BE2C (cell line): ENCODE data around the gene ZNF79.

Source experiments
- DNase-seq: peaks from one replicate; pipeline ENCODE4 v3.0.0-alpha.2; 2020
- H3K27me3 ChIP-seq: fragments of 250-450 bp; sonication (Bioruptor Pico); 2 replicates; pipeline ENCODE4 v1.5.1; 2020; ENCODE audit warnings: mild to moderate bottlenecking
- H3K36me3 ChIP-seq: fragments of 250-450 bp; sonication (Bioruptor Pico); 2 replicates; pipeline ENCODE4 v1.5.1; 2020; ENCODE audit warnings: mild to moderate bottlenecking
- H3K4me1 ChIP-seq: fragments of 250-450 bp; sonication (Bioruptor Pico); 2 replicates; pipeline ENCODE4 v1.5.1; 2020
- H3K4me3 ChIP-seq: 2 replicates; pipeline ENCODE4 v1.5.1; 2011; ENCODE audit warnings: low read depth, low read length
- H3K9me3 ChIP-seq: fragments of 250-450 bp; sonication (Bioruptor Pico); 2 replicates; pipeline ENCODE4 v1.5.1; 2020
- TF ChIP-seq, protein P1 (sequence below): IDR thresholded peaks from 2 replicates; pipeline ENCODE4 v1.5.1; 2012; ENCODE audit warnings: mild to moderate bottlenecking, low read depth, low read length

ZNF79 gene

DNA sequence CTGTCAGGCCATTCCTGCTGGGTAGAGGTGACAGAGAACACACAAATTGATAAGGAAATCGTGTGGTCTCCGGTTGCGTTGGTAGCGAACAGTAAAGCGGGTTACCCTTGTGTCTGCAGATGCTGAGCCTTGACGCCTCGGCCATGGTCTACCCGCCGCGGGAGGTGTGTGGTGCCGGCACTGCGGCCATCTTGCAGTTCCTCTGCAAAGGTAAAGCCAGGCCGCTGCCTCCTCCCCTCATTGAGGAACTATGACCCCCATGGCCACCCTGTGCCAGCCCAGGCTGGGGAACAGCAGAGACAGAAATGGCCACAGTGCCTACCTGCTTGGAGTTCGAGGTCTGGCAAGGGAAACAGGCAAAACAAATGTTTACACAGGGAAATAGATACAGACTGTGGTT, 43.4 kb downstream of the ZNF79 start:
- Histone ChIP-seq H3K4me3 (no peak overlapping the region), H3K27me3 (no peaks in the 10 kb centered on the region), H3K9me3 (no peaks in the 10 kb centered on the region), H3K36me3 (peaks cover 16% of the 10 kb centered on the region), H3K4me1 (peaks cover 5% of the 10 kb centered on the region)
- DNase-seq = no peak
- TF ChIP-seq, protein P1, sequence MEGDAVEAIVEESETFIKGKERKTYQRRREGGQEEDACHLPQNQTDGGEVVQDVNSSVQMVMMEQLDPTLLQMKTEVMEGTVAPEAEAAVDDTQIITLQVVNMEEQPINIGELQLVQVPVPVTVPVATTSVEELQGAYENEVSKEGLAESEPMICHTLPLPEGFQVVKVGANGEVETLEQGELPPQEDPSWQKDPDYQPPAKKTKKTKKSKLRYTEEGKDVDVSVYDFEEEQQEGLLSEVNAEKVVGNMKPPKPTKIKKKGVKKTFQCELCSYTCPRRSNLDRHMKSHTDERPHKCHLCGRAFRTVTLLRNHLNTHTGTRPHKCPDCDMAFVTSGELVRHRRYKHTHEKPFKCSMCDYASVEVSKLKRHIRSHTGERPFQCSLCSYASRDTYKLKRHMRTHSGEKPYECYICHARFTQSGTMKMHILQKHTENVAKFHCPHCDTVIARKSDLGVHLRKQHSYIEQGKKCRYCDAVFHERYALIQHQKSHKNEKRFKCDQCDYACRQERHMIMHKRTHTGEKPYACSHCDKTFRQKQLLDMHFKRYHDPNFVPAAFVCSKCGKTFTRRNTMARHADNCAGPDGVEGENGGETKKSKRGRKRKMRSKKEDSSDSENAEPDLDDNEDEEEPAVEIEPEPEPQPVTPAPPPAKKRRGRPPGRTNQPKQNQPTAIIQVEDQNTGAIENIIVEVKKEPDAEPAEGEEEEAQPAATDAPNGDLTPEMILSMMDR = no peak

DNA sequence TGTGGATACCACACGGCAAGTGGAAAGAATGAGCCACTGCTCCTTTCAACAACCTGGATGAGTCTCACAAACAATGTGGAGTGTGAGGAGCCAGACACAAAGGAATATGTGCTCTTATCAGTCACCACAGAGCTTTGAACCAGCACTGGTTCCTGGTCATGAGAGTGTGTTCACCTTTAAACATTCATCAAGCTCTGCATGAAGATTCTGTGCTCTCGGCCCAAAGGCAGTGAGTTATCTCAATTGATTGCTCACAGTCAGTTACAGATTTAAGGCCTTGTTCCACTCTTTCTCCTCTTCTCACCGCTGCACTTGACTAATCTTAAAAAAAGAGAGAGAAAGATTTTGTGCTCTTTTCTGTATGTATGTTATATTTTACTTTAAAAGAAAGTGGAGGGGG, 46.5 kb downstream of the ZNF79 start:
- Histone ChIP-seq H3K9me3 (no peaks in the 10 kb centered on the region), H3K4me3 (no peak overlapping the region), H3K27me3 (no peaks in the 10 kb centered on the region), H3K36me3 (peaks cover 13% of the 10 kb centered on the region), H3K4me1 (no peaks in the 10 kb centered on the region)
- TF ChIP-seq, protein P1 = no peak
- DNase-seq = no peak

DNA sequence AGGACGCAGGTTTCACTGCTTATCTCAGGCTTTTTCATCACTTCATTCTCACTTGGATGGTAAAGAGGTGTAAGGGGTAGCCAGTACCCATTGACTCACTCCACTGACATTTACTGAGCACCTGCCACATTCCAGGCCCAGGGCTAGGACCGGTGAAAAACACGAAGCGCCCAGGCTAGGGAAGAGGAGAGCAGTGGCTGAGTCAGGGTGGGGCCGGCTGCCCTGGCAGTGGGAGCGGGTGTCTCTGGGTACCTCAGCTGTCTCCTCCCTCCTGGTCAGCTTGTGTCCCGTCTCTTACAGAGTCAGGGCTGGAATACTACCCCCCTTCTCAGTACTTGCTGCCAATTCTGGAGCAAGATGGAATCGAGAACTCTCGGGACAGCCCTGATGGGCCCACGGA, 49.3 kb downstream of the ZNF79 start:
- Histone ChIP-seq H3K4me3 (no peak overlapping the region), H3K27me3 (no peaks in the 10 kb centered on the region), H3K9me3 (no peaks in the 10 kb centered on the region), H3K4me1 (no peaks in the 10 kb centered on the region), H3K36me3 (peaks cover 19% of the 10 kb centered on the region)
- TF ChIP-seq, protein P1 = no peak
- DNase-seq = no peak

DNA sequence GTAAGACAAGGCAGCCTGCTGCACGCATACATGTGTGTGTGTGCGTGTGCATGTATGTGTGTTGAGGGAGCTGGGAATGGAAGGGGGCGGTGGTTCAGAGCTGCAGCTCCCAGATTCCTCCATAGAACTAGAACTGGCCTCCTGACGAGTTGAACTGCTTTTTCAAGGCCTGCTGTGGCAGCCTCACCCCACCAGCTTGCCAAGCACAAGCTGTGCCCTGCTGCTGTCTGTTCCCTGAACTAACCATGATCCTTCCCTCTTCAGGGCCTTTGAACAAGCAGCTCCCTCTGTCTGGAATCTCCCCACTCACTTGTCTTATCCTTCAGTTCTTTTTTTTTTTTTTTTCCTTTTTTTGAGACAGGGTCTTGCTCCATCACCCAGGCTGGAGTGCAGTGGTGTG, 49.8 kb downstream of the ZNF79 start:
- Histone ChIP-seq H3K9me3 (no peaks in the 10 kb centered on the region), H3K4me1 (no peaks in the 10 kb centered on the region), H3K36me3 (peaks cover 22% of the 10 kb centered on the region), H3K4me3 (no peak overlapping the region), H3K27me3 (no peaks in the 10 kb centered on the region)
- DNase-seq = no peak
- TF ChIP-seq, protein P1 = no peak

DNA sequence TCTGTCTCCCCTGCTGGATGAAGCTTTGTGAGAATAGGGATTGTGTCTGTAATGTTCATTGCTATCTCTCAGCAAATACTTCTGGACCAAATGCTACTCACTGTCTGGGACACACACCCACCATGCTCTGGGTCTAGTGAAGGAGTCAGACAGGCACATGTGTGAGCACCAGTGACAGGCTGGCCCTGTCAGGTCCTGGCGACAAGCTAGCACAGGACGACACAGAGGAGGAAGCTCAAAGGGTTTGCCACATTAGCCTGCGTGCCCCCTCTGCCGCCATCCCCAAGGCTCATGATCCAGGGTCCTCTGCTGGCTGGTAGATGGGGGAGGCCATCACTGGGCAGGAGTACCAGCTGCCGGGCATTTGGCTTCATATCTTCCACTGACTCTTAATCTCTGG, 50.4 kb downstream of the ZNF79 start:
- H3K4me3 ChIP-seq = no peak overlapping the region
- no peaks in the 10 kb centered on the region for H3K27me3 ChIP-seq
- no peaks in the 10 kb centered on the region for H3K9me3 ChIP-seq
- TF ChIP-seq, protein P1 = no peak
- no peak for DNase-seq
- no peaks in the 10 kb centered on the region for H3K4me1 ChIP-seq
- peaks cover 27% of the 10 kb centered on the region for H3K36me3 ChIP-seq

DNA sequence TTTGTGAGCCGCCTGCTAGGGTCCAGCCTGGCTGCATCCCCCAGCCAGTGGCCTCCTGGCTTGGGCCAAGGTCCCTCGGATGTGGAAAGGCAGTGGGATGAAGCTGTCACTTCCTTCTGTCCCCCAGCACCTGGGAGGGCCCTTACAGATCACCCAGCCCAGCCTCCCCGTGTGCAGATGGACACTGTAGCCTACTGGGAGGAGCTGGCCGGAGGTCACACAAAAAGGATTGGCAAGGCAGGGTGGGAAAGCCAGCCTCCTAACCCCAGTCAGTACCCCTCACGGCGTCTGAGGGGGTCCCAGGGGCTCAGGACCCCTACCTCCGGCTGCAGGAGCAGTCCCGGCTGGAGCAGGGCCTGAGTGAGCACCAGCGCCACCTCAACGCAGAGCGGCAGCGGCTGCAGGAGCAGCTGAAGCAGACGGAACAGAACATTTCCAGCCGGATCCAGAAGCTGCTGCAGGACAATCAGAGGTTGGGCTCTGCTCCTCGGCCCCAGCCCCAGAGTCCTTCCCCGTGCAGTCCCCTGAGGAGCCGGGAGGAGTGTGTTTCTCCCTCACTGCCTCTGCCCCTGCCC, 55.4 kb downstream of the ZNF79 start:
- Histone ChIP-seq H3K36me3 (peaks cover 24% of the 10 kb centered on the region), H3K9me3 (no peaks in the 10 kb centered on the region), H3K27me3 (no peaks in the 10 kb centered on the region), H3K4me1 (no peaks in the 10 kb centered on the region), H3K4me3 (no peak overlapping the region)
- TF ChIP-seq, protein P1 = no peak
- DNase-seq = no peak
